ENCODE measurements around the gene MIOX. TPM values are rescaled to one million over a fixed set of nuclear protein-coding genes. Genes with fewer than 3 reads are reported as not detected.

The MIOX gene
- not detected for polyA plus RNA-seq (ENCODE audit: low read depth in 6 of 6)

DNA sequence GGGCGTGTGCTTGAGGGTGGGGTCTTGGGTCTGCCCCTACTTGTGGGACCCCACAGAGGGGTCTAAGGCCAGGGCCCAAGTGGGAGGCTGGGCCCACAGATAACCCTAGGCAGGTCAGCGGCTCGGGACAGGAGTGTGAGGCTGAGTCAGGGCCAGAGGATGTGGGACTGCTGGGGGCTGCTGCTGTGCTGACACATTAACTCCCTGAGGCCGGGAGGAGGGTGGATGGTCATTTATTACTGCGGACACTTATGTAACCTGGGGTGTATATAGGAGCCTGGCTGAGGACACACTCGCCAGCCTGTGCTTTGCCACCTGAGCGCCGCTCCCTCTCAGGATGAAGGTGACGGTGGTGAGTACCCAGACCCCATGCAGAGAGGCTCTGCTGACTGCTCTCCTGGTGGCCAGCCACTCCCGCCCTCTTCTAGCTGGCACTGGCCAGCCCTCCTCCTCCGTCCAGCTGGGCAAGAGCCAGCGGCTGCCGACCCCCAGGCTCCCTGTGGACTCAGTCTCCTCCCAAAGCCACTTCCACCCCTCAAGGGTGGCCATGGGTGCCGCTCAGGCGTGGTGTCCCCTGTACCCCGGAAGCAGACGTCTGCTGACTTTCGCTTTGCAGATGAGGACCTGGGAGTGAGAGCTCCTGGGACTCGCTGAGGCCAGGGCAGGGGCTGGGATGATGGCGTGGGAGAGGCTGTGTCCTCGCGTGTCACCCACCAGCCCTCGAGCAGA lies at the start of gene MIOX:
MIOX (plus strand) TSS at position 299 of the 729 bp plus-strand sequence; CDS start at position 338, 39 bp downstream.
- H3K27me3 Mint-ChIP-seq, result peaks cover 0 to 22% (median 5%) of the 10 kb centered on the region in 3 donors
- ATAC-seq (ENCODE audit: low read depth in 2 of 2), result no peak
- peak within 1 kb of the TSS in 4 of 6 donors; percentile 2 to 70 (median 44) for H3K27ac Mint-ChIP-seq
- peak within 1 kb of the TSS in 2 of 8 donors; percentile 22 to 42 for H3K4me3 Mint-ChIP-seq
- H3K4me1 Mint-ChIP-seq, result peaks cover 11 to 17% (median 14%) of the 10 kb centered on the region in 3 donors
- H3K9me3 Mint-ChIP-seq, result no peaks in the 10 kb centered on the region
- no peaks in the 10 kb centered on the region for H3K36me3 Mint-ChIP-seq
- no peak for DNase-seq

DNA sequence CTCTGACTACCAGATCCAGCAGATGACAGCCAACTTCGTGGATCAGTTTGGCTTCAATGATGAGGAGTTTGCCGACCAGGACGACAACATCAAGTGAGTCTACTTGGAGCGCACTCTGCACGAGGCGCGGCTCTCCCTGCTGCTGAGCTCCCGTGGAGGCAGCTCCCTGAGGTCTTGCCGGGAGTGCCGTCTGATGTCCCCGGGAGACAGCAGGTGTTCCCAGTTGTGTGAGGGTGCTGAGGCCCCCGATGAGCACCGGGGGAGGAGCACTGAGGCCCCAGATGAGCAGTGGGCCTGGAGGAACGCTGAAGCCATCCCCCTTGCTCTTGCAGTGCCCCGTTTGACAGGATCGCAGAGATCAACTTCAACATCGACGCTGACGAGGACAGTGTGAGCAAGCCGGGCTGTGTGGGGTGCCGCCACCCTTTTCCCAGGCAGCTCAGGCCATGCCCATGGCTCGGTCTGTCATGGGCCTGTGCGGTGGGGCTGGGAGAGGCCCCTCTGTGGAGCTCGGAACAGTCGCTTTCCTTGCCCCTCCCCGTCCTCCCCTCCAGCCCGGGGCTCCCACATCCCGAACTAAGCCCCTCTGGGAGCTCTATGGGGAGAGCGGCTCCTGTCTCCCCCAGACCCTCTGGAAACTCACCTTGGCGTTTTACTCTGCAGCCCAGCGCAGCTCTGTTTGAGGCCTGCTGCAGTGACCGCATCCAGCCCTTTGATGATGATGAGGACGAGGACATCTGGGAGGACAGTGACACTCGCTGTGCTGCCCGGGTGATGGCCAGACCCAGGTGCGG lies 49.0 kb upstream of the MIOX start:
- ATAC-seq (ENCODE audit: low read depth in 2 of 2) (no peak), DNase-seq (no peak)
- Mint-ChIP-seq H3K27ac (no peak overlapping the region), H3K9me3 (no peaks in the 10 kb centered on the region), H3K27me3 (no peaks in the 10 kb centered on the region), H3K4me3 (no peak overlapping the region), H3K36me3 (peaks cover 0 to 7% of the 10 kb centered on the region in 2 donors), H3K4me1 (peaks cover 0 to 4% (median 0%) of the 10 kb centered on the region in 3 donors)

DNA sequence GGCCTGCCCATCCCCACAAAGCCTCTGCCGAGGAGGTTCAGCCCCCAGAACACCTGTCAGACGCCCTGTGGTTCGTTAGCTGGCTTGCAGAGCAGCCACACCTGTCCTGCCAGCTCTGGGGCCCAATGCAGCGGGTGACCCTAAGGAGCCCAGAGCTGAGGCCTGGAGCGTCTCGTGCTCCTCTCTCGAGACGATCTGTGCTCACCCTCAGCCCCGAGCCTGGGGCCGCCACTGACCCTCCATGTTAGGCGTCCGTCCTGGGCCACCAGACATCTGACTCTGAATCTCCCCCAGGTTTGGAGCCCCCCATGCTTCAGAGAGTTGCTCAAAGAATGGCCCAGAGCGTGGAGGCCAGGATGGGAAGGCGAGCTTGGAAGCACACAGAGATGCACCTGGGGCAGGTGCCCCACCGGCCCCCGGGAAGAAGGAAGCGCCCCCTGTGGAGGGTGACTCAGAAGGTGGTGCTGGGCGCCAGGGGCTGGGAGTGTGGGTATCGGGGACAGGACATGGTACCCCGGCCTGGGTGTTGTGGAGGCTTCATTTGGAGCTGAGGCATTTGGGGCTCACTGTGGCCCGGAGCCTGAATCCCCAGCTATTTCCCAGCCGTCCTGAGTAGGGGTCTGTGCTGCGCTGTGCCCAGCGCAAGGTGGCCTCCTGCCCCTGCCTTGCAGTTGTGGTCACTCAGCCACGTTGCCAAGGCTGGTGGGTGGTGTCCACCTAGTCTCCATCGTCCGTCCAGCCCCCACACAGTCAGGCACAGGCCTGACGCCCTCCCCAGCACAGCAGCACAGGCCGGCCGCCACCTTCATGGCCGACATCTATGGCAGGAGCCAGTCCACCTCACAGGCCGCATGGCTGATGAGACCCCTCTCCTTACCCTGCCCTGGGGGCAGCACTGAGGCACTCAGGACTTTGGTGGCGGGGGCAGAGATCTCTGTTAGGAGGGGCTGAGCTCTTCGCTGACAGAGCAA lies 48.1 kb upstream of the MIOX start:
- H3K9me3 Mint-ChIP-seq, result no peaks in the 10 kb centered on the region
- H3K27me3 Mint-ChIP-seq, result no peaks in the 10 kb centered on the region
- H3K4me3 Mint-ChIP-seq, result no peak overlapping the region
- ATAC-seq (ENCODE audit: low read depth in 2 of 2), result no peak
- H3K36me3 Mint-ChIP-seq, result peaks cover 0 to 7% of the 10 kb centered on the region in 2 donors
- H3K4me1 Mint-ChIP-seq, result peaks cover 0 to 4% (median 3%) of the 10 kb centered on the region in 3 donors
- no peak for DNase-seq
- peak overlapping the region in 3 of 6 donors; percentile 16 to 50 (median 39) for H3K27ac Mint-ChIP-seq

DNA sequence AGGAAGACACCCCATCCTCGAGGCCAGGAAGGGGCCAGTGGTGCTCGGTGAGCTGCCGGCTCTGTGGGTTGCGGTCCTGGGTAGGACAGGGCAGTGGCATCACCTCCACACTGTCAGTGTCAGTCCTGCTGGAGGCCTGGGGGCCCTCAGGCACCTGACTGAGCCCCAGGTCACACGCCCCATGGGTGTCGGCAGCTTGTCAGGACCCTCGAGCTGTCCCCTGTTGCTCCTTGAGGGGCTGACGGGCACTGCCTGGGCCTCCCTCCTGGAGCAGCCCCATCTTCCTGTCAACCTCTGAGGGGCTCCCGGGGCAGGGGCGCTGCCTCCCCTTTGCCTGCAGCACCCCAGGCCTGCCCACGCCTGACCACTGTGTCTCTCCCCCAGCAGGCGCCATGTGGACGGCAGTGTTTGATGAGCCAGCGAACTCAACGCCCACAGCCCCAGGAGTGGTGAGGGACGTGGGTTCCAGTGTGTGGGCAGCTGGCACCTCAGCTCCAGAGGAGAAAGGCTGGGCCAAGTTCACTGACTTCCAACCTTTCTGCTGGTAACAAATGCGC lies 47.3 kb upstream of the MIOX start:
- ATAC-seq (ENCODE audit: low read depth in 2 of 2), result no peak
- Mint-ChIP-seq H3K4me3 (no peak overlapping the region), H3K4me1 (peaks cover 0 to 4% (median 3%) of the 10 kb centered on the region in 3 donors), H3K27me3 (no peaks in the 10 kb centered on the region), H3K36me3 (peaks cover 0 to 7% of the 10 kb centered on the region in 2 donors), H3K9me3 (no peaks in the 10 kb centered on the region), H3K27ac (peak overlapping the region in 1 of 6 donors; percentile 34)
- no peak for DNase-seq

DNA sequence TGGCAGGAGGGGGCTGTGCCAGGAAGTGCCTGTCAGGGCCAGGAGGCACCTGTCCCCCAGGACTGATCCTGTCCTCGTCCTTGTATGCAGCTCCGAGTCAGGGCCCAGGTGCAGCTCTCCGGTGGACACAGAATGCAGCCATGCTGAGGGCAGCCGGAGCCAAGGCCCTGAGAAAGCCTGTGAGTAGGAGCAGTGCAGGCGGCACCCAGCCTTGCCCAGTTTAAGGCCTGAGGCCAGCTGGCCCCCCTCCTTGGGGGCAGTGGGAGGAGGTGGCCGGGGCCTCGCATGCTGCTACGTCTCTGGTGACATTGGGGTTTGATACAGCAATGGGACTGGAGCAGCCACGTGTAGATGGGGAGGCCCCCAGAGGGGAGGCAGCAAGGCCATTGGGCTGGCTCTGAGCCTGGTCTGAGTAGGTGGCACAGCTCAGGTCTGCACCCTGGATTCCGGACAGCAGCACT lies 46.8 kb upstream of the MIOX start:
- Mint-ChIP-seq H3K4me3 (no peak overlapping the region), H3K9me3 (no peaks in the 10 kb centered on the region), H3K36me3 (peaks cover 0 to 5% of the 10 kb centered on the region in 2 donors), H3K27me3 (no peaks in the 10 kb centered on the region), H3K4me1 (peaks cover 0 to 5% (median 4%) of the 10 kb centered on the region in 3 donors), H3K27ac (peak overlapping the region in 1 of 6 donors; percentile 34)
- no peak for DNase-seq
- no peak for ATAC-seq (ENCODE audit: low read depth in 2 of 2)

DNA sequence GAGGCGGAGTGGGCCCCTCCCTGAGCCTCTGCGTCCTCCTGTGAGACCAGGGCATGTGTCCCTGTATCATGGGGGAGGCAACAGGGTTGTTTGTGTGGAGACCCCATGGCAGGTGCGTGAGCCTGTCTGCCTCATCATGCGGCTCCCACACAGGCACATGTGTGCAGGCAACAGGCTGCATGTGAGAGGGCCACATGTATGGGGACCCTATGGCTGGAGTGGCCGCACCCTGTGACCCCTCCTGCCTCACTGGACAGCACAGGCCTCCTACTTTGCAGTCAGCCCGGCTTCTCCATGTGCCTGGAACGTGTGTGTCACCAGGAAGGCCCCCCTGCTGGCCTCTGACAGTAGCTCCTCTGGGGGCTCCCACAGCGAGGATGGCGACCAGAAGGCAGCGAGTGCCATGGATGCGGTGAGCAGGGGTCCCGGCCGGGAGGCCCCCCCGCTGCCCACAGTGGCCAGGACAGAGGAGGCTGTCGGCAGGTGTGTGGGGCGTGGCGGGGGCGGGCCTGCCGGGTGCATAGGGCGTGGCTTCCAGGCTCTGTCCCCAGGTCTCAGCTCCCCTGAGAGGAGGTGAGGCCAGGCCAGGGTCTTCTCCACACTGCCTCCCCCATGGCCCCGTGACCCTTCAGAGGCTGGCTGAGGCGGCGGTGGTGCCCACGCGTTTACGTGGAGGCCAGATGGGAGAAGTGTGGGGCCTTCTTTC lies 46.0 kb upstream of the MIOX start:
- Mint-ChIP-seq H3K27ac (peak overlapping the region in 2 of 6 donors; percentile 47 to 49), H3K9me3 (no peaks in the 10 kb centered on the region), H3K36me3 (no peaks in the 10 kb centered on the region), H3K4me3 (no peak overlapping the region), H3K27me3 (no peaks in the 10 kb centered on the region), H3K4me1 (peaks cover 1 to 12% (median 10%) of the 10 kb centered on the region in 3 donors)
- ATAC-seq (ENCODE audit: low read depth in 2 of 2) (no peak), DNase-seq (no peak)

GRCh38 chr22:50441428-50441993 lies 45.1 kb upstream of the MIOX start:
- no peak overlapping the region for H3K4me3 Mint-ChIP-seq
- peak overlapping the region in 1 of 6 donors; percentile 49 for H3K27ac Mint-ChIP-seq
- H3K9me3 Mint-ChIP-seq, result no peaks in the 10 kb centered on the region
- H3K27me3 Mint-ChIP-seq, result no peaks in the 10 kb centered on the region
- DNase-seq (no peak), ATAC-seq (ENCODE audit: low read depth in 2 of 2) (no peak)
- H3K36me3 Mint-ChIP-seq, result no peaks in the 10 kb centered on the region
- H3K4me1 Mint-ChIP-seq, result peaks cover 4 to 14% (median 14%) of the 10 kb centered on the region in 3 donors

- Mint-ChIP-seq H3K9me3 (no peaks in the 10 kb centered on the region), H3K27ac (peak overlapping the region in 2 of 6 donors; percentile 42 to 53), H3K36me3 (no peaks in the 10 kb centered on the region), H3K4me1 (peaks cover 4 to 14% (median 14%) of the 10 kb centered on the region in 3 donors), H3K27me3 (no peaks in the 10 kb centered on the region), H3K4me3 (no peak overlapping the region)
- ATAC-seq (ENCODE audit: low read depth in 2 of 2), result no peak
- DNase-seq, result no peak
Measured at GRCh38 chr22:50443197-50443596, 43.5 kb upstream of the MIOX start.

DNA sequence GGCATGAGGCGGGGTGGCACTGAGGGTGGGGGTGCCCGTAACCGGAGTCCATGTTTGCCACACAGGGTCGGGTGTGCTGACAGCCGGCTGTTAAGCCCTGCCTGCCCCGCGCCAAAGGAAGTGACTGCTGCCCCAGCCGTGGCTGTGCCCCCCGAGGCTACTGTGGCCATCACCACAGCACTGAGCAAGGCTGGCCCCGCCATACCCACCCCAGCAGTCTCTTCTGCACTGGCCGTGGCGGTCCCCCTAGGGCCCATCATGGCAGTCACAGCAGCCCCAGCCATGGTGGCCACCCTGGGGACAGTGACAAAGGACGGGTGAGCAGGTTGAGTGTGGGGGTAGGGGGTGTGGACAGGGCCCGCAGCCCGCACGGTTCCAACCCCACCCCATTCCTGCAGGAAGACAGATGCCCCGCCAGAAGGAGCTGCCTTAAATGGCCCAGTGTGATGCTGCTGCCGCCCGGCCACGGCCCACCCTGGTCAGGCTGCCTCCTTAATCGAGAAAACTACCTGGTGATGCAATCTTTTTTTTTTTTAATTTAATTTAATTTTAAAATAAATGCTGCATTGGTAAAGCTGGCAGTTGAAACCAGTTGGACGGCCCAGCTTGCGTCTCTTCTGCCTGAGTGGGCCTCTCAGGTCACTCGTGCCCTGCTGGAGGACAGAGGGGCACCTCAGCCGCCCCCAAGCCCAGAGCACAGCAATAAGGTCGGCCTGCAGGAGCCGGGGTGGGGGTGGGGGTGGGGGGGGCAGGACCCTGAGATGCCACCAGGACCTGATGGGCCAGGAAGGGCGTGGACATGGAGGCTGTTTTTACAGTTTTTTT lies 42.6 kb upstream of the MIOX start:
- no peak for ATAC-seq (ENCODE audit: low read depth in 2 of 2)
- Mint-ChIP-seq H3K27ac (peak overlapping the region in 2 of 6 donors; percentile 11 to 36), H3K27me3 (no peaks in the 10 kb centered on the region), H3K4me1 (peaks cover 4 to 18% (median 17%) of the 10 kb centered on the region in 3 donors), H3K36me3 (no peaks in the 10 kb centered on the region), H3K4me3 (no peak overlapping the region), H3K9me3 (no peaks in the 10 kb centered on the region)
- DNase-seq, result no peak

DNA sequence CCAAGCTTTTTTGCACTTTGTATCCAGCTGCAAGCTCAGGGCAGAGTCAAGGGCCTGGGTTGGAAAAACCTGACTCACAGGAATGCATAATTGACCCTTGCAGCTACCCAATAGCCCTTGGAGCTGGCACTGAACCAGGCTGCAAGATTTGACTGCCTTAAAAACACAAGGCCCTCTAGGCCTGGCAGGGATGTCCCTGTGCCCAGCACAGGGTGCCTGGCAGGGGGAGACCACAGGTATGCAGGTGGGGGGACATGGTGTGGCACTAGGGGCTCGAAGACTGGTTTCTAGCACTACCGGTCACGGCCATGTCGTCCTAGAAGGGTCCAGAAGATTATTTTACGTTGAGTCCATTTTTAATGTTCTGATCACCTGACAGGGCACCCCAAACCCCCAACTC lies 42.0 kb upstream of the MIOX start:
- Mint-ChIP-seq H3K27ac (peak overlapping the region in 3 of 6 donors; percentile 11 to 79 (median 57)), H3K4me3 (no peak overlapping the region), H3K4me1 (peaks cover 8 to 24% (median 24%) of the 10 kb centered on the region in 3 donors), H3K9me3 (no peaks in the 10 kb centered on the region), H3K27me3 (no peaks in the 10 kb centered on the region), H3K36me3 (peaks cover 0 to 3% of the 10 kb centered on the region in 2 donors)
- DNase-seq (no peak), ATAC-seq (ENCODE audit: low read depth in 2 of 2) (no peak)

Data from naive B cell (primary cell).